Right renal pelvis (tissue), 4 donors: ENCODE results near the gene RAB7B. TPM values are rescaled to one million over a fixed set of nuclear protein-coding genes. Genes with fewer than 3 reads are reported as not detected.

Source experiments
- DNase-seq, 4 donors: peaks; one replicate each; pipeline ENCODE4 v3.0.0-alpha.2; 2013; ENCODE audit warnings: low read depth in 4 of 4, low spot score in 3 of 4, missing footprints in 1 of 4
- polyA plus RNA-seq, 4 donors: library from polyadenylated mRNA; unstranded; fragments of 120-200 nt; gene quantifications; one replicate each; pipeline ENCODE4 v1.2.1, GENCODE V29; 2013; ENCODE audit not compliant: insufficient read length in 4 of 4

RAB7B gene
- polyA plus RNA-seq, 4 donors = 3.0 to 3.7 (median 3.1) TPM

DNA sequence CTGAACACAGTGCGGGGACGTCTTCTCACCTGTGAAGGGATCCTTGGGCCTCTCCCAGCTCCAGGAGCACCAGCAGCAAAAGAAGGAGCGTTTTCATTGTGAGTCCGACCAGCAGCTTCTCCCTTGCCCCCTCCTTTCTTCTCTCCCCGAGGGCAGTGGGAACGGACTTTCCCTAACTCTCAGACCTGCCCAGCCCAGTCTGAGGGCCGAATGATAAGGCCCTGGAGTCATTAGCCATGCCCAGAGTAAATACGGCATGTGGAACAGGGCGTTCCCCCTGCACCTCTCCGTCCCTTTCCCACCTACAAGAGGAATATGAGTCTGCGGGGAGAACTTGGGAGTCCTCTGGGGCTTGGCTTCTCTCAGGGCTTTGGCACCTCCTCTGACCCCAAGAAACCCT, 20.5 kb upstream of the RAB7B start, which contains the start of gene CTSE:
CTSE (minus strand) TSS at position 201 of the 400 bp plus-strand sequence; CDS start at position 97, 104 bp downstream.
- no peak for DNase-seq

DNA sequence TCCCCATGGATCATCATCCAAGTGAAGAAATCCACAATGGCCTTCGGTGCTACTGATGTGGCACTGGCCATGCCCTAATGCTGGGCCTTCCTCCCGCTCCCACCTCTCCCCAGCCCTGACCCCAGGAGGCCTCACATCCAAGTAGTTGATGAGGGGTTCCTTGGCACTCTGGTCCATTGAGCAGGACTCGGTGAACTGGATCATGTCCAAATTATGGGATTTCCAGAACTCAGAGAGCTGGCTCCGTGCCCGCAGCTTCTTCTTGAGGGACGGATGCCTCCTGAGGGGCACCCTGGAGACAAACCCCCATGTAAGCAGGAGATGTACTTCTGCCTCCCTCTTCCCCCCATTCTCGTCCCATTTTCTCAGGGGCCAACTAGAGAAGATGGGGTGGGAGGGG, 19.6 kb upstream of the RAB7B start:
- no peak for DNase-seq

- DNase-seq = no peak
Measured at GRCh38 chr1:206021626-206022365, 18.6 kb upstream of the RAB7B start.

GRCh38 chr1:206021008-206021625, 17.9 kb upstream of the RAB7B start:
- no peak for DNase-seq

DNA sequence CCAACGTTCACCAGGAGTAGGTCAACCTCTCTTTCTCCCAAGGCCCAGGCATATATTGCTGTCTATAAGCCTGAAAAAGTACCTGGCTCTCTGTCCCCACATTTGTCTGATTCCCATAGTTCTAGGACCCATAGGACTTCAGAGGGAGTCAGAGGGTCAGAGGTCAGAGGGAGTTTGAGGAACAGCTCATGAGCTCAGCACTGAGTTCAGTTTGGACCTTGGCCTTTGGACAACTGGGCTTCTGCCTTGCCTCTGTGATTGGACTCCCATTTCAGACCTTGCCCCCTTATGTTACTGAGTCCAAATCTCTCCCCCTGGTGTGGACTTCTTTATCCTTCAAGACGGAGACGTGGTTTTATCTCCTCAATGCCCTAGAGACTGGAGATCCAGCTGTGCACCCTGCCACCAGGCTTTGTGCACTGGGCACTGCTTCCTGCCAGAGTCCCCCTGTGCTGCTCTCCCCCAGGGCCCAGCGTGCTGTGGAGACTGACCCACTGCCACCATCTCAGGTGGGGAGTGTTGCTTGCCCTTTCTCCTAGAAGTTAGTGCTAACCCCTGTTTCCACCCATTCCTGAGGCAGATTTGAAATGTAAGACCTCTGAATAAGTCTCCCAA, 17.3 kb upstream of the RAB7B start:
- no peak for DNase-seq

DNA sequence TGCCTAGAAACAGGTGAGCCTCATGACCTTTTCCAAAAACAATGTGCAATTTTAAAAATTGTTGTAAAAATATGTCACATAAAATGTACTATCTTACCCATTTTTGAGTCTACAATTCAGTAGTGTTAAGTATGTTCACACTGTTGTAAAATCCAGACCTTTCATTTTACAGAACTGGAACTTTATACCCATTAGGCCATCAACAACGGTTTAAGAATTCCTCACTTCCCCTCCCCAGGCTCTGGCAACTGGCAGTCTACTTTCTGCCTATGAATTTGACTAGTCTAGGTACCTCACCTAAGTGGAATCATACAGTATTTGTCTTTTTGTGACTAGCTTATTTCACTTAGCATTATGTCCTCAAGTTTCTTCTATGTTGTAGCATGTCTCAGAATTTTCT, 11.9 kb upstream of the RAB7B start:
- DNase-seq = no peak

DNA sequence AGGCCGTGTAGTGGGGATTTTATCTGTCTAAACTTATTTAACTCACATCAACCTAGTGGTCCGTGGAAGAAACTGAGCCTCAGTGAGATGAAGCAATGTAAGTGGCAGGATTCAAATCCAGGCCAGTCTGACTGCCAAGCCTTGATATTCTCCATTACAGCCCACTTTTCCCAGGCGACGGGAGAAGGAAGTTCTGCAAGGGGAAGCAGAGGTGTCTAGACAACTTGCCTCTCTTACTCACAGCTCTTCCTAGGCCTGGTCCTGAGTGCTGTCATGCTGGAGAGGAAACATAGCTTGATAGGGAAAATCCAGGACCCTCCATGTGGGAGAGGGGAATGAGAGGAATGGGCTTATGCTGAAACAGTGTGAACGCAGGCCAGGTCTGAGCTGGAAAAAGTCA, 11.4 kb upstream of the RAB7B start:
- DNase-seq = no peak

DNA sequence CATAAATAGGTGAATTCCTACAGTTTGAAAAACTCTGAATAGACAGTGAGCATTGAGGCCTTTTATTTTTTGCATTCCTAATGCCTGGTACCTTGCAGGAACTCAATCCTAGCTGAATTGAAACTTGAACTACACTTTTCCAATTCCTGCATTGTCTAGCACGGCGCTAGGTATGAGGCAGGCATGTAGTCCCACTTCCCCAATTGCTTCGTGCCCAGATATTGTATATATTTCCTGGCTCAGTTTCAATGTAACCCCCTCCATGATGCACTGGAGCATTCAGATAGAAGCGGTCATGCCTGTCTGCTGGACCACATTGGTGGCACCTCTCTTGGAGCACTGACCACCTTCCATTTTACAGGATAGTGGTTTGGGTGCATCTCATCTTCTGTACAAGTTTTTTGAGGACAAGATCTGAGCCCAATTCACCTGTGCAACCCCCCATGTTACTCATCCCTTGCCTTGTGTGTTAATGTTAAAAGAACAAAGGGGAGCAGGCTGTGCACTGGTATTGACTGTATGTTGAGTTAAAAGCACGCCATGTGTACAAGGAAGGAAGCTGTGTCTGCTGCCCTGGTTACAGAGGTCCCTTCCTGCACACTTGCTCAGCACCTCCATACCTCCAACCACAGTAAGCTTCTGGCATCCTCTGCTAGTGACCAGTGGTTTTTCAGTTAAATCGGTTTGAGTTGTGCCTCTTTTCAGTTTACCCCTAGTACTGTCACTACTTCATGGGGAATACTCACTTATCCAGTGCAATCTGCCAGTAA, 10.0 kb upstream of the RAB7B start:
- DNase-seq = no peak

DNA sequence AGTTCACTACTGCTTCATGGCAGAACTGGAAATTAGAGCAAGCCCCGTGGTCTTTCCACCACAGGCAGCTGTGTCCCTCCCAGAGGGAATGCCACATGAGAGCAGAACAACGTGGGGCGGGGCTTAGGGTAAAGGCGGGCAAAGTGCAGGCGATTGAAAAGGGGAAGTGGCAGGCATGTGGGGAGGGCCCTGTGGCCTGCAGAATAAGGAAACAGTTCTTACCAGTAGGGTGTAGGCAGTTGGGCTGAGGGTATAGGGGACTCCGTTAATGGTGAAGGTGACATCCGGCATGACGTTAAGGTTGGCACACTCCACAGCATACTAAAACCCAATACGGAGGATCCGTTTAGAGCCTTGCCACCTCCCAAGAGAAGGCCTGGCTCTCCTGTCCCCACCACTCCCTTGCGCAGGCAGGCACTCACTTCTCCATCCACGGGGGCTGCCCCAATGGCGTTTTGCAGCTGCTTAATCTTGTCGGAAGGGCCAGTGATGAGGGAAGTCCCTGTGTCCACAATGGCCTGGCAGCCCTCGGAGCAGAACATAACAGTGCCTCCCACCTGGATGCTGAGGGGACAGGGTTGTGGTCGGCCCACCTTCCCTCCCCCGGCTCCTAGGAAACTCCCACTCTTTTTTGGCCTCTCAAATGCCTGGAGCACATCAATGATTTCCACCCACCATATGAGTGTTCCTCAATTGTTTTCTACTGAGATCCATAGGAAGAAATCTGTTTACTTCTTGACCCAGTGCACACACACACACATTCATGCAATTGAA, 9.1 kb upstream of the RAB7B start:
- DNase-seq = no peak

- DNase-seq = no peak
Measured at GRCh38 chr1:206011057-206011456, 7.9 kb upstream of the RAB7B start.

DNA sequence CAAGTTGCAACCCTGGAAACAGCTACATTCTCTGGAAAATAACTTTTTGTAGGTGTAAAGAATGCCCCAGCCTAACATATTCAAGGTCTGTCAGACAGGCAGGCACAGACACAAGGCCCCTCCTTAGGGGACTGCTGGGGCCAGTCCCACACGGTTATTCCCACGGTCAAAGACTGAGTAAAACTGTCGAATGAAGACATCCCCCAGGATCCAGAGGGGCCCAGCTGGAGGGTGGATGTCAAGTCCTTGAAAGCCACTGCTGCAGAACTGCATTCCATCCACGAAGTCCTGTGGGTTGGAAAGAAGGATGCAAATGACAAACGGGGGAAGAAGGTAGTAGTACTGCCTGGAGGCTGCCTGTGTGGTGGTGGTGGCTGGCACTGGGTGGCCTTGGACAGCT, 6.9 kb upstream of the RAB7B start:
- DNase-seq = no peak

GRCh38 chr1:206006946-206007345, 3.8 kb upstream of the RAB7B start:
- no peak for DNase-seq

DNA sequence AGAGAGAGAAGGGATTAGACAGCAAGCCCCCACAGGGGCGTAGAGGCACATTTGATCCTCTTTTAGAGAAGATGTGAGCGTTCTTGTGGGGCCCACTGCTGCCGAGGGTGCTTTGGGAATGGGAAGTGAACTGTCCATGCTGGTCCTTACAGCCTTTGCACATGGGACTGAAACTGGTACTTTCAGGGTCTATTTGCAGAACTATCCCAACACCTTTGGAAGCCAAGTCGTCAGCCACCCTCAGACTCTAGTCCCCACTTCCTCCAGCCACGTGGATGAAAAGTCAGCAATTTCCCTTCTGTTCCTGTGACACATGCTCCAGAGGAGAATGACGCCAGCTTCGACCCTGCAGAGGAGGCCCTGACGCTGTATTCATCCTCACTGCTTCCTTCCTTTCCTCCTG, 2.6 kb upstream of the RAB7B start:
- no peak for DNase-seq

DNA sequence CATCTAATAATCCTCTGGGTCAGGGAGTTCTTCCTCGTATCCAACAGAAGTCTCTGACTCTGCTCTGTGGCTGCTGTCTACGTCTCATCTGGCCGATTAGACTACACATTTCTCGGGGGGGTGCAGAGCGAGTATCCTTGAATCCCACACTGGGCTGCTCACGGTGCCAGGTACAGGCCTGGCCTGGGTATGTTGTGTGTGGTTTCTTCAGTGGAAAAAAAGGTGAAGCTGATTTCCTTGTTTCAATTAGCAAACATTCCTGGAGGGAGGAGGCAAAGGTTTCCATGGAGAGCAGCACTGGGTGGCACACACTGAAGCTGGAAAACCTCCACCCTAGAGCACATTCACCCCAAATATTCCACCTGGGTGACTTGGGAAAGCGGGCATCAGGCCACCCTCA, 2.0 kb upstream of the RAB7B start:
- DNase-seq = no peak

DNA sequence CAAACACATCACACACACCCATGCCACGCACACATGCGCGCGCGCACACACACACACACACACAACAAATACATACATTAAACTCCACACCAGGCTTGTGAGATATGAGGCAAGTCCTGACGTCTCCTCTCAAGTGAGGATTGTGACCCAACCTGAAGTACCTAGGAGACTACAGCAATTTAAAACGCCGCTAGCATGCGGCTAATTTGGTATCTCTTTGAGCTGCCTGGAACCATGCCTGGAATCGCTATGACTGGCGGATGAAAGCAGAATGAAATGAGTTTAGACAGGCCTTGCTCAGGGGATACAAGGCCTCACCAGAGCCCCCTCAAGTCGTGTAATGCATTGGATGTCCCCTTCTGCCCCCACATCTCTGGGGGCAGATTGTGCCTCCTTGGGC, 1.6 kb upstream of the RAB7B start:
- no peak for DNase-seq

- DNase-seq = no peak
Measured at GRCh38 chr1:206003854-206004800, 932 bp upstream of the RAB7B start.

GRCh38 chr1:206002160-206002559, 1.0 kb downstream of the RAB7B start:
- DNase-seq = no peak

DNA sequence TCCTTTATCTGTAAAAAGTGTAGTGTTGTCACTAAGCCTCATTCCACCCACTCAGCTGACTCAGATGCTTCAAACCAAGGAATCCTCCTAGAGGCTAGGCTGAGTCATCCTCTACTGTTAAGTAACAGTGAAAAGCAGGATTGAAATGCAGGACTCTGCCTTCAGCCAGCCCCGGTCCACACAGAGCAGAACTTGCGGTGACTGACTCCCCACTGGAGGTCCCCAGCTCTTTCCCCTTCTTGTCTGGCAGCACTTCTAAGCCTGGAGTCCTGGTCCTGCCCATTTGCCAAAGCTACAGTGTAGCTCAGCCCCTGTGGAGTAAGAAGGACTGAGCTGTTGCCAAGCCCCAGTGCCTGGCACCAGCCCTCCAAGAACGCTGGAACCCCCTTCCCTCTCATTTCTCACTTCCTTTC, 1.7 kb downstream of the RAB7B start:
- DNase-seq = no peak

- DNase-seq = no peak
Measured at GRCh38 chr1:206000641-206001339, 2.4 kb downstream of the RAB7B start.
